Kidney tubule cell (primary cell): ENCODE measurements around the gene CHRNA9.
A peak's percentile ranks its signal among the peaks of the same experiment; 100 is the strongest.

Experiments used
- DNase-seq: peaks from one replicate; pipeline ENCODE4 v3.0.0-alpha.2; 2018; ENCODE audit warnings: low spot score

Gene CHRNA9

GRCh38 chr4:40308528-40309122, 26.5 kb upstream of the CHRNA9 start:
- no peak for DNase-seq

GRCh38 chr4:40309250-40309774, 25.8 kb upstream of the CHRNA9 start:
- DNase-seq: peak; percentile 84

DNA sequence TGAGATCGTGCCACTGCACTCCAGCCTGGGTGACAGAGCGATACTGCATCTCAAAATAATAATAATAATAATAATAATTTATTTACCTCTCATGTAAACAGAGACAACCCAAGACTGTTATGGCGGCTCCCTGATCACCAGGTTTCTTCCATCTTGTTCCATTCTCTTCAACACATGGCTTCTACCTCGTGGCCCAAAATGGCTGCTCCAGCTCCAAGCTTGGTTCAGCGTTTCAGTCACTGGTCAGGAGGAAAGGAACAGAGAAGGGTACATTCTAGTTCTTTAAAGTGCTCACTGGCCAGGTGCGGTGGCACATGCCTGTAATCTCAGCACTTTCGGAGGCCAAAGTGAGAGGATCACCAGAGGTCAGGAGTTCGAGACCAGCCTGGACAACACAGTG, 24.9 kb upstream of the CHRNA9 start:
- DNase-seq: no peak

DNA sequence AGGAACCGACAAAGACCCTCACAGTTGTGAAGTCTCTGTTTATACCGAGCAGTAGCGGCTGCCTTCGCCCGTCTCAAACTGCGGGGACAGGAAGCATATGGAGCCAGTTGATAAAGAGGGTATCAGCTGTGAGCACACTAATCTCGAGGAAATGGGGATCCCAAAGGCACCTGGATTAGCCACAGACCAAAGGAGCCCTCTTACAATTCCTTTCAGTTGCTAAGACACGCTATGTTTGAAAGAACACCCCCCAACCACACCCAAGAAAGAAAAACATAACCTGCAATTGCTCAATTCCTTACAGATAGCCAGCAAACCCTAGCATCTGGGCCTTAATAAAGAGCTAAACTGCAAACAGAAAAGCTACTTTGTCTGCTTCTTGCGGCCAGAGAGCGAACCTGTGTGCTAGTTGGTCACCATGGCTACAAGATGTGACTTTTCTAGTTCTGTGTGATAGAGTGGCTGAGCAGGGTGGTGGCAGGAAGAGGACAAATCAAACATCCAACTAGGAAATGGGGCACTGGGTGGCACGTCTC, 23.3 kb upstream of the CHRNA9 start:
- no peak for DNase-seq

- DNase-seq: no peak
These were observed 20.2 kb upstream of the CHRNA9 start for GRCh38 chr4:40314951-40315350.

GRCh38 chr4:40316333-40316781, 18.8 kb upstream of the CHRNA9 start:
- peak; percentile 85 for DNase-seq

DNA sequence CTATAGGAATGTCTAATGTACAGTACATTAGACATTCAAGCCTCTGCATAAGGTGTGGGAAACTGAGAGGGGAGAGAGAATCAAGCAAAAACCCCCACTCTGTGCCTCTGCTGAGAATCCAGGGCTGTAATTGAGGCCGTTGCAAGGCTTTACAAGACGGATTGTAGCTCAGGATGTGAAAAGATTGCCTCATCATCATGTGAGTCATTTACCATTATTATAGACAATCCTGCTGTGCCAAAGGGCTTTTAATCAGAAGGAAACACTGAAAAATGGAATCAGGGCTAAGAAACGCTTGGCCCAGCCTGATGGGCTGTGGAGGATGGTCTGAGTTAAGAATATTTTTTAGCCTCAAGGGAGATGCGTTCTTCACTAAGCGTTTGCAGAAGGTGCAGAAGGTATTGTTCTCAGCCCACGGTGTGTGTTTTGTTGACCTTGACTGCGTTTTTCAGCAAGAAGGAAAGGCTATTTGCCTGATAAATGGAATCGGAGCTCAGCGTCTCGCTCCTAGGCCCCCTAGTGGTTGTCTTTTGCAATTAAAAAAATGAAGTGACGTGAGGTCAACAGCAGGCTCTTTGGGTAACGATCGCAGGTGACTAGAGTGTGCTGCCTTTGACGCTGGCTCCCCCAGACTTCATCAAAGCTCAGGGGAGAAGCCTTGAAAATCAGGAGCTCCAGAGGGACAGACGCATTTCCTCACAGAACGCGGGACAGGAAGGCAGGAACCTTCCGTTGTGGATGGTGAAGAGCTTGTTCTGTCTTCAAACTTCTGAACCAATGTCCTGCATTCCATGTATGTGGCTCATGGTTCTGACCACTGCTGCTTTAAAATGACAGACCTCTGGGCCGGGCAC, 18.1 kb upstream of the CHRNA9 start:
- DNase-seq: peak; percentile 89

- DNase-seq: no peak
These were observed 17.0 kb upstream of the CHRNA9 start for GRCh38 chr4:40317916-40318658.

GRCh38 chr4:40321574-40322275, 13.4 kb upstream of the CHRNA9 start:
- peak; percentile 59 for DNase-seq

DNA sequence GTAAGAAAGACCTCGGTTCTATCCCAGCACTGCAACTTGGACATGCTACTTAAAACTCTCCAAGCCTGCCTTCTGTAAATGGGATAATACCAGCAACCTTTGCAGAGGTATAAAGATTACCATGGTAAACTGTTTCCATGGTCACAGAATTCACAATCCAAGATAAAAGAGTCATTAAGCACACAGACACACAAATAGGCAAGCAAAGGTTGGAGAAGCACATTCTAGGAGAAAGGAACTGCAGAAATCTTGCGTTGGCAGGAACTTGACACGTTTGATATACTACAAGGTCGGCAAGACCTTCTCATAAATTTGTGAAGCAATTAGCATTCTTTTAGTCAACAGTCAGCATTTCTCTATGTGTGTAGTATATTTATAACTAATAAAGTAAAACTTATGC, 12.3 kb upstream of the CHRNA9 start:
- DNase-seq: no peak

GRCh38 chr4:40323866-40324265, 11.3 kb upstream of the CHRNA9 start:
- no peak for DNase-seq

DNA sequence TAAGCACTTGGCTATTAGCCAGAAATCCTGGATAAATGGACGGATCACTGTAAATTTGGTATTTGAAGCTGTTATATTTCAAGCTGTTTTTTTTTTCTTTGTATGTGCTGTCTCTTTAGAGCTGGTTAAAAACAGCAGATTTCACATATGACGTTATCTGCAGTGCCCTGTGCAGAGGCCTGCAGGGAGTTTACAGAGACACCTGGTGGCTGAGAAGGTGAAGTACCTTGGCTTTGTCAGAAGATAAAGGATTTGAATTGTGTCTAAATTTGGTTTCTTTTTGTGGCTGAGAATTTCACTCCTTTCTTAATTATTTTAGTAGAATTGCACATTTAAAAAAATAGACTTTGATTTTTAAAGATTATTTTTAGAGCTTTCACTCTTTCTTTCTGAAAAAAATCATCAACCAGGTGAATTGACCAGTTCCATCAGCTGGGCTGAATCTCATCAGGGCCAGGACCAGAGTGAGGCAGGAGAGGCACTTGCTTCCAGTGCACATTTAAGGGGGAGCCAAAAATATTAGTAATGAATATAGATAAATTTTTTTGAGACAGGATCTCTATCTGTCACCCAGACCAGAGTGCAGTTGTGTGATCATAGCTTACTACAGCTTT, 9.6 kb upstream of the CHRNA9 start:
- peak; percentile 71 for DNase-seq

DNA sequence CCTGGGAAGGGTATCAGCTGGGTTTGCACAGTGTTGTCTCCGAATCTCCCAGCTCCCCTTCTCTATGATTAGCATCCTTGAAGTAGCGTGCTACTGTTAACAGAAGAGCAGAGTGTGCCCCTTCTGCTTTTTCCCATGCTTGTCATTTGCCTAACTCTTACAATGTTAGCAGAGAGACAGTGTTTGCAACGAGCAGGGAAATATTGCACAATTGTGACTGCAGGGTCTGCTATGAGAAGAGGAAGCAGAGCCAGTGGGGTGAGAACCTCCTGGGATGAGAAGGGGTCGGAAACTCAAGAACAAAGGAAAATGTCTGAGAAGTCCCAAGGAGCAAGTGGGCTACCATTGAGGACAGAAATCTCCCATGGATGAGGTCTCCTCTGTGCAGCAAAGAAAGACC, 7.8 kb upstream of the CHRNA9 start:
- no peak for DNase-seq

DNA sequence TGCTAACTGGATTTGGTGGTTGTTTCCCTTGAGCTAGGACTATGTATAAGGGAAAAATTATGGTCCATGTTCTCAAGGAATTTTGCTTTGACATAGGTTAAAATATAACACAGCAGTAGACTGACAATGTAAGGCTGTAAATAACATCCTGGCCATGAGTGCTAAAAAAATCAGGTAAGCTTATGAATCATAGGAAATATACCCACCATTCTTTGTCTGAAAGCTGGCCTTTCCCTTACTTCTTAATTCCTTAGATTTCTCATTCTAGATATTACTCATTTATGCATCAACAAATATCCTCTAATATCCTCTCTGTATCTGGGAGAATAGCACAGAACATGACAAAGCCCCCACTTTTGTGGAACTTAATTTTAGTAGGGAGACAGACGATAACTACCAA, 6.8 kb upstream of the CHRNA9 start:
- no peak for DNase-seq

DNA sequence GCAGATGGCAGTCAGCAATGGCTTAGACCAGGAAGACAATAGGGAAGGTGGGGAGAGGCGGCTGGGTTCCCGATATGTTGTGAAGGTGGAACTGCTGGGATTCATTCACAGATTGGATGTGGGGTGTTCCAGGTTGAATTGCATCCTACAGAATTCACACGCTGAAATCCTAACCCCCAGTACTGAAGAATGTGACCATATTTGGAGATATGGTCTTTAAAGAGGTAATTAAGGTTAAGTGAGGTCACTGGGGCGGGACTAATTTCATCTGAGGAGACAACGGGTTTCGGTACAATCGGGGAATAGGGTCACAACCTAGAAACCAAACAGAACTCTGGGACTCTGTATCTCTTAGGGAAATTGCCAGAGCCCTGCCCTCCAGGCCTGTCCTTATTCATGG, 5.3 kb upstream of the CHRNA9 start:
- DNase-seq: no peak

GRCh38 chr4:40330536-40330935, 4.6 kb upstream of the CHRNA9 start:
- DNase-seq: no peak

- no peak for DNase-seq
These were observed 3.9 kb upstream of the CHRNA9 start for GRCh38 chr4:40331101-40331745.

GRCh38 chr4:40331961-40332360, 3.2 kb upstream of the CHRNA9 start:
- no peak for DNase-seq

DNA sequence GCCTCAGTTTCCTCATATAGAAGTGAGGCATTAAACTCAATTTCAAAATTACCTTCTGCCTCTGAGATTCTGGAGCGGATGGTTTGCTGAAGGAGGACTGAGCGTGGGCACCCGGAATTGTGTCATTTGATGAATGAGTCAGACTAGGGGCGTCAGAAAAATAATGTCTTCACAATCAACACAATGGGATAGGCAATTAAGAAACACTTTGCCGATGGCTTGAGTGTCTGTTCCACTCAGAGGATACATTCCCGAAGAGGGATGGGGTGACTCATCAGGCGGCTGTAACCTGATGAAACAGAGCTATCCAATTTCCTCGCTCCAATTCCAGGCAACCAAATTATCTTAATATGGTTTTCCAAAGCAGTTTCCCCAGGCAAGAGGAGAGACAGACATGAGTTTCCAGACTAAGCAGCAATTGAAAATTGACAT, 1.2 kb upstream of the CHRNA9 start:
- DNase-seq: peak; percentile 39

- peak; percentile 63 for DNase-seq
These were observed 377 bp downstream of the CHRNA9 start for GRCh38 chr4:40335525-40335894.

GRCh38 chr4:40337051-40337450, 1.9 kb downstream of the CHRNA9 start:
- no peak for DNase-seq
